GM13976 (cell line): ENCODE data around the gene TBC1D22A.

ENCODE experiments used
- DNase-seq: peaks from one replicate; pipeline ENCODE4 v3.0.0; 2012; ENCODE audit warnings: low spot score
- CTCF ChIP-seq: IDR thresholded peaks from 2 replicates; pipeline ENCODE4 v1.5.1; 2012; ENCODE audit warnings: borderline replicate concordance, mild to moderate bottlenecking; ENCODE audit not compliant: insufficient read depth; ENCODE audit errors: extremely low read depth, missing control alignments, control extremely low read depth
- in situ Hi-C: fragments of 300-500 bp; cut with MboI; formaldehyde crosslinking; loops from one replicate; pipeline ENCODE4 v1.12.0; 2022; ENCODE audit warnings: low sequenced_read_pairs, mixed read lengths, inconsistent platforms; ENCODE audit not compliant: unreplicated experiment

TBC1D22A gene

GRCh38 chr22:46937939-46938338, 175.5 kb downstream of the TBC1D22A start:
- no peak for TF ChIP-seq CTCF
- DNase-seq: no peak
- in situ Hi-C loops: no loop called here

GRCh38 chr22:46941968-46942798, 179.7 kb downstream of the TBC1D22A start:
- no peak for TF ChIP-seq CTCF
- in situ Hi-C loops: no loop called here
- no peak for DNase-seq

DNA sequence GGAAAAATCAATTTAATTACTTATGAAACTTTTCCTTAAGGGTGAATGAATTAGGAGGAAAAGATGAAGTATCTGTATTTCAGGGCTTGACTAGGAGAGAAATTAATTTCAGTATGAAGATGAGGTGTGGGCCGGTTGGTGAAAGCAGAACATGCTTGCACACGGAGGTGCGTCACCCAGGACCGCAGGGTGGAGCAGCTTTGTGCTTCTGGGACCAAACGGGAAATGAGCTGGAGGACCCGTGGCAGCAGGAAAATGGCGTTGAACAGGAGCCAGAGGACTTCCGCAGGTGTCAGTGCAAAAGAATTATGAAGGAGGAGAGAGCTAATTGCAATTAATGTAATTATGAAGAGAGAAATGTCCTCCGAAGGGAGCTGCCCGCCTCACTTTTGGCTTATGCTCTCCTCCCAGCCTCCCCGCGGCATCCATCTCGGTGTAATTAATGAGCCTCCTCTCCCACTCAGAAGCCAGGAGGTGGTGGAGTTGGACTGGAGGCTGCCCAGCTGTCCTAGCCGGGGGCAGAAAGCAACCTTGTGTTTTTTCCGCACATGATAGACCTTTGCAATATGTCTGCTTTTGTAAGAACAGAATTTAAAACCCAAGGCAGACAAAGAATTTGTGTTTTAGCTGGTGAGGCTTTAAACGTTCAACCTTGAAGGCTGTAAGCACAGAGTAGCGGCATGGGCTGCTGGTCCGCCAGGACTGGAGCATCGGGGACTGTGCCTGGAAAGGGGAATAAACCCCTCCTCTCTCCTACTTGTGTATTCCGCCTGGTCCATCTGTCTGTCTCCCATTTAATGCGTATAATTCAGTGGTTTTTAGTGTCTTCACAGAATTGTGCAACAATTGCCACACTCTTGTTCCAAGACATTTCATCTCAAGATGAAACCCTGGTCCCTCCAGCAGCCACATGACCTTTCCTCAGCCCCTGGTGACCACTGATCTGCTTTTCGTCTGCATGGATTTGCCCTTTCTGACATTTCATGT, 180.6 kb downstream of the TBC1D22A start:
- DNase-seq: no peak
- in situ Hi-C loops: no loop called here
- TF ChIP-seq CTCF: no peak

DNA sequence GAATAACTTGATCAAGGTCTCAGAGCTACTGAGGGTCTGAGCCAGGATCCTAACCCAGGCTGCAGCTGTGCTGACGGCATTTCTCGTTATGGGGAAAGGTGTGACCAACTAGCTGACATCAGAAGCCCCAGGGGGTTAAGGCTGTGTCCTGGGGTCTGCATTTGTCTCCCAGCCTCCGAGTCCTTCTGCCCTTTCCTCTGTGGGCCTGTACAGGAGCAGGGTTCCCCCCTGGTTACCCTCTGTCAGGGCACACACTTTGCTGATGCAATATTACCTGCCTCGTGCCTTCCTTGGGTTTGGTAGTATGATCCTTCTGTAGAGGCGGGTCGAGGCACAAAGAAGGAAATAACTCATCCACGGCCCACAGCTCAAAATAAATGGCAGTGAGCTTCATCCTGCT, 183.0 kb downstream of the TBC1D22A start:
- DNase-seq: no peak
- in situ Hi-C loops: no loop called here
- no peak for TF ChIP-seq CTCF

DNA sequence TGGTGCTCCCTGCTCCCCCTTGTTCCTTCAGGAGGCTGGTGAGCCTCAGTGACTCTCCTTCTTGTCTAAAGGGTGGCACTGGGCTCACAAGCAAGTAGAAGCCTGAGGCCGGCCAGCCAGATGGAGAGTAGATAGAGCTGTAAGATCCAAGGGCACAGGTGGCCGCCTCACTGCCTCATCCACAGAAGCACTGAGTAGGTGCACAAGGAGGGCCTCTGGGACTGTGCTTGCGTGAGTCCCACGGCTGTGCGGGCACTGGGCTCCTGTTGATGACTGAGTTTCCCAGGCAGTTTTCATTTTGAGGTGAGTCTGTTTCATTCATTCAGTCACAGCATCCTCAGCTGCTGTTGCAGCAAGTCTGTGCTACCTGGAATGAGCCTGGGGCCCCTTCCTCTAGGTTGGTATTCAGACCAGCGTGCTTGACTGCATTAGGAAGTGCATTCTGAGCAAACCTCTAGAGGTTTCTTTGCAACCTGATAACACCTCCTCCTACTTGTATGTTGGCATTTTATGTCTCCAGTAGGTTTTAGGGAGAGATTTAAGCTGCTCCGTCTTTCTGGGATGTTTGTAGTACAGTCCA, 184.0 kb downstream of the TBC1D22A start:
- in situ Hi-C loops: no loop called here
- TF ChIP-seq CTCF: no peak
- no peak for DNase-seq
